ENCODE measurements around the gene ALOX12B.
"Not testable (repeated sequence)": the region's sequence is repeated elsewhere in the genome, so short reads cannot be mapped to it uniquely, and the experiment has no call there.

Gene ALOX12B

DNA sequence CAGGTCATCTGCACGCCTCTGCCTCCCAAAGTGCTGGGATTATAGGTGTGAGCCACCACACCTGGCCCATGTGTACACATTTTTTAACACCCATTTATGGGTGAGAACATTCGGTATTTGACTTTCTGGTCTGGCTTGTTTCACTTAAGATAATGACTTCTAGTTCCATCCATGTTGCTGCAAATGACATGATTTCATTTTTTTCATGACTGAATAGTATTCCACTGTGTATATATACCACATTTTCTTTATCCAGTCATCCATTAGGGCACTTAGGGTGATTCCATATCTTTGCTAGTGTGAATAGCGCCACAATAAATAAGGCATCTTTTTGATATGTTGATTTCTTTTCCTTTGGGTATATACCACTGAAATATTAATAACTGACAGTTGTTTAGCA, 5.6 kb downstream of the ALOX12B start:
- FAIRE-seq = no peak

- no peak for FAIRE-seq
These were observed 6.7 kb downstream of the ALOX12B start for GRCh38 chr17:8080799-8081219.

- FAIRE-seq = no peak
These were observed 7.2 kb downstream of the ALOX12B start for GRCh38 chr17:8080208-8080798.

GRCh38 chr17:8079291-8080207, 8.0 kb downstream of the ALOX12B start:
- no peak for FAIRE-seq

- not testable (repeated sequence) for FAIRE-seq
These were observed 9.6 kb downstream of the ALOX12B start for GRCh38 chr17:8077939-8078338.

- no peak for FAIRE-seq
These were observed 10.8 kb downstream of the ALOX12B start for GRCh38 chr17:8076502-8077266.

DNA sequence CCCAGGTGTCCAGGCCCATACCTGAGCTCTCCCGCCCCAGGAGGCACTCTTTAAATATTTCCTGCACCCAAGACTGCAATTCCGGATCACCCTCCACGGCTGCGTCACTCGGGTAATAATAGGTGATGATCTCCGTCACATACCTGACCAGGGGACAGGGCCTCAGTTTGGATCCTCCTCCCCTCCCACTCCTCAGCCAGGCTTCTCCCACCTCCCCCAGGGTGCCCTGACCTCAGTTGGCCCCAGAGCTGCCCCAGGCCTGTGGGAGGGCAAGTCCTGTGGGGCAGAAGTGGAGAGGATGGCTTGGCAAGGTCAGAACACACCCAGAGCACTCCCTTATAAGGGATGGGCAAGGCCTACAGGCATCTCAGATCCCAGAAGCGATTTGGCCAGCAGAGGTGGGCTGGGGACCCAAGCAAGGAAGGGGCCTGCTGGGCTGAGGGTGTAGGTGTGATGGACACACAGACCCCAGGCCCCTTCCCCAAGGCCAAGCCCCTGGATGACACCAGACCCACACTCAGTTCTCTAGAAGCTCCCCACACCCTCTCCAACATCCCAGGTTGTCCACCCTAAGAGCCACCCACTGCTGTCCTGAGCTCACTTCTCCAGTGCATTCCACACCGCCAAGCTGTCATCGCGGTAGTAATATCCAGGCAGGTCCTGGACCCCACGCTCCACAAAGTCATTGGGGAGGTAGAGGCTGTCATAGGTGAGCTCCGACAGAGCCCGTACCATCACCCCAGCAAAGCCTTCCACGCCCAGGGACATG, 11.8 kb downstream of the ALOX12B start:
- no peak for FAIRE-seq

- FAIRE-seq = no peak
These were observed 12.4 kb downstream of the ALOX12B start for GRCh38 chr17:8075081-8075480.

GRCh38 chr17:8074554-8074953, 13.0 kb downstream of the ALOX12B start:
- no peak for FAIRE-seq

DNA sequence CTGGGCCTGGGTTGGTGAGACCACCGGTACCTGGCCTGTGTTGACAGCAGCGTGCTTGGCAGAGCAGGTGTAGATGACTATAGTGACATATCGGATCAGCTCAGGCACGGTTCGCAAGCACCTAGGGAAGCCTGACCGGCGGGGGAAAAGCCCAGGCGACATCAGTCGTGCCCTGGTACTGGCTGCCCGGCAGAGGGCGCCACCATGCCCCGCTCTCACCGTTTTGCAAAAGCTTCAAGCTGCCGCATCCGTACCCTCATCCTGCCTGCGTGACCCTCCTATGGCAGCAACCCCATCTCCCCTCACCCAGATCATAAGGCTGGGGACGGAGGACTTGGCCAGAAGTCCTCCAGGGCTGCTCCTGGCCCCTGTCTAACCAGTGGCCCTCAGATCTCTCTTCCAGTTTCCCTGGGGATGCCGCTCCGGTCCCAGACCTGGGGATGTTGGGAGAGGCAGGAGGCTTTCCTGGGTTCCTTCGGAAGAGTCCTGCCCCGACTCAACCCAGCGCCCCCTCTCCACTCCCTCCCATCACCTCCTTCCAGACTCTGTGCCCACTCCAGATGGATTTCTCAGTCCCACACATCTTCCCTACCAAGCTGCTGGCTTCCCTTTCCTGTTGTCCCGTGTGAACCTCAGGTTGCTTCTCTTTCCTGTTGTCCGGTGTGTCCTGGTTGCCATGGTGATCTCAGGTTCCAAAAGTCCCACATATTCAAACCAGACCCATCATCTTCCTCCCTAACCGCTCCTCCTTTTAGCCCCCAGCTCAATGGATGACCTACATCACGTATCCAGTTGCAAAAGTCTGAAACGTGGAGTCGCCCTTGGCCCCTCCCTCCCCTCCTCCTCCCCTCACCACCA, 13.7 kb downstream of the ALOX12B start:
- FAIRE-seq = no peak

GRCh38 chr17:8072729-8073461, 14.6 kb downstream of the ALOX12B start:
- no peak for FAIRE-seq

- FAIRE-seq = no peak
These were observed 15.2 kb downstream of the ALOX12B start for GRCh38 chr17:8072341-8072728.

- FAIRE-seq = no peak
These were observed 16.0 kb downstream of the ALOX12B start for GRCh38 chr17:8071496-8071895.

DNA sequence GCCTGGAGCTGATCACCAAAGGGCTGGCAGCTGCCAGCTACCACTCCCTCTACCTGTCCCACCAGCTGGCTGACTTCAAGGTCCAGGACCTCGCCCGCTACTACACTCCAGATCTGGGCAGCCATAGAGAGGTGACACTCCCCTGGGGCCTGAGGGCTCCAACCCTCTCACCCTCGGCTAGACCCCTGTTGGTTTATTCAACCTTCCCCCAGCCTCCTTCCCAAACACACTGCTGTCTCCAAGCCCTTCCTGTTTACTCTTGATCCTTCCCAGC, 18.0 kb downstream of the ALOX12B start:
- no peak for FAIRE-seq

- FAIRE-seq = no peak
These were observed 18.6 kb downstream of the ALOX12B start for GRCh38 chr17:8068736-8069586.

GRCh38 chr17:8067806-8068205, 19.7 kb downstream of the ALOX12B start:
- FAIRE-seq = no peak

- no peak for FAIRE-seq
These were observed 20.4 kb downstream of the ALOX12B start for GRCh38 chr17:8066841-8067775.

GRCh38 chr17:8064561-8065019, 22.9 kb downstream of the ALOX12B start:
- no peak for FAIRE-seq
